VCaP (cell line): ENCODE measurements around the gene TNFRSF4.

Experiments
- H3K27ac ChIP-seq: fragments of 450-650 bp; 2 replicates; pipeline ENCODE4 v1.5.1; 2017
- CTCF ChIP-seq: fragments of 450-650 bp; conservative IDR thresholded peaks from 2 replicates; pipeline ENCODE4 v1.5.1; 2017; ENCODE audit warnings: mild to moderate bottlenecking, moderate library complexity

The TNFRSF4 gene

GRCh38 chr1:1228596-1229321, 14.8 kb upstream of the TNFRSF4 start:
- no peak for TF ChIP-seq CTCF
- no peak overlapping the region for H3K27ac ChIP-seq

GRCh38 chr1:1228187-1228586, 14.2 kb upstream of the TNFRSF4 start:
- H3K27ac ChIP-seq = no peak overlapping the region
- no peak for TF ChIP-seq CTCF

GRCh38 chr1:1227386-1227785, 13.4 kb upstream of the TNFRSF4 start:
- TF ChIP-seq CTCF = no peak
- H3K27ac ChIP-seq = no peak overlapping the region

- H3K27ac ChIP-seq = no peak overlapping the region
These were observed 12.8 kb upstream of the TNFRSF4 start for GRCh38 chr1:1226566-1227362.

GRCh38 chr1:1225913-1226312, 12.0 kb upstream of the TNFRSF4 start:
- H3K27ac ChIP-seq = no peak overlapping the region
- no peak for TF ChIP-seq CTCF

More at GRCh38 chr1:1226566-1227362, 12.8 kb upstream of the TNFRSF4 start:
- no peak for TF ChIP-seq CTCF

GRCh38 chr1:1225238-1225845, 11.4 kb upstream of the TNFRSF4 start:
- no peak for TF ChIP-seq CTCF

GRCh38 chr1:1223891-1224290, 9.9 kb upstream of the TNFRSF4 start:
- no peak for TF ChIP-seq CTCF
- no peak overlapping the region for H3K27ac ChIP-seq

More at GRCh38 chr1:1225238-1225845, 11.4 kb upstream of the TNFRSF4 start:
- no peak overlapping the region for H3K27ac ChIP-seq
